Esophagus muscularis mucosa (tissue), 4 donors: ENCODE data around the gene ZNF683. TPM values are rescaled to one million over a fixed set of nuclear protein-coding genes. Genes with fewer than 3 reads are reported as not detected.
"Not testable (repeated sequence)": the region's sequence is repeated elsewhere in the genome, so short reads cannot be mapped to it uniquely, and the experiment has no call there.

Experiments used
- DNase-seq: peaks from one replicate; pipeline ENCODE4 v3.0.0-alpha.2; 2017; ENCODE audit errors: extremely low spot score
- H3K27ac ChIP-seq, 4 donors: fragments of 200-600 bp; sonication (generic); replicated peaks in 1 of 4; 1 replicate in 3 of 4; 2 replicates in 1 of 4; pipeline ENCODE4 v1.5.1; 2016 to 2019; ENCODE audit warnings: mild to moderate bottlenecking in 1 of 4
- H3K27me3 ChIP-seq, 4 donors: fragments of 200-600 bp; sonication (generic); one replicate each; pipeline versions ENCODE4 v1.5.1 to v1.6.0; 2016 to 2019
- H3K36me3 ChIP-seq, 4 donors: fragments of 200-600 bp; sonication (generic); one replicate each; pipeline ENCODE4 v1.5.1; 2016 to 2019
- H3K4me1 ChIP-seq, 4 donors: fragments of 200-600 bp; sonication (generic); one replicate each; pipeline ENCODE4 v1.5.1; 2016 to 2019
- H3K4me3 ChIP-seq, 4 donors: fragments of 200-600 bp; sonication (generic); 1 replicate in 2 of 4; 2 replicates in 2 of 4; pipeline ENCODE4 v1.5.1; 2016 to 2019; ENCODE audit warnings: mild to moderate bottlenecking in 4 of 4, moderate library complexity in 1 of 4
- H3K9me3 ChIP-seq, 4 donors: fragments of 200-600 bp; sonication (generic); 1 replicate in 3 of 4; 2 replicates in 1 of 4; pipeline ENCODE4 v1.5.1; 2016 to 2019
- EP300 ChIP-seq: sonication (generic); formaldehyde crosslinking; IDR thresholded peaks from one replicate; pipeline ENCODE4 v1.6.1; 2017; ENCODE audit warnings: antibody characterized with exemption
- POLR2A ChIP-seq: fragments of 450-650 bp; IDR thresholded peaks from one replicate; pipeline ENCODE4 v1.6.1; 2017; ENCODE audit warnings: antibody characterized with exemption, moderate library complexity, mild to moderate bottlenecking, low read depth
- POLR2AphosphoS5 ChIP-seq, 2 donors: sonication (generic); formaldehyde crosslinking; IDR thresholded peaks; one replicate each; pipeline ENCODE4 v1.6.1; 2017; ENCODE audit warnings: antibody characterized with exemption in 2 of 2
- WGBS: methylation state at CpG from one replicate; pipeline ENCODE4 v1.1.5; 2018; 5-methylcytosine and 5-hydroxymethylcytosine counted together
- intact Hi-C: fragments of 100-400 bp; cut with DNase I; formaldehyde crosslinking; loops from one replicate; pipeline ENCODE4 v1.15.1; 2023
- total RNA-seq, 4 donors: library from RNA; depleted of rRNA; stranded (reverse); fragments of >200 nt; gene quantifications; one replicate each; pipeline versions ENCODE4 v1.1.0 to v1.2.1, GENCODE V29; 2016
- TF ChIP-seq, protein P1 (sequence below), 3 experiments: fragments of 200-600 bp in 2 of 3; fragments of 450-650 bp in 1 of 3; sonication (generic) in 2 of 3; IDR thresholded peaks; one replicate each; pipeline ENCODE4 v1.5.1; 2017 to 2019; ENCODE audit warnings: antibody characterized with exemption in 3 of 3, mild to moderate bottlenecking in 2 of 3, moderate library complexity in 1 of 3

ZNF683 gene
- total RNA-seq, 4 donors from 2014 or later, result not detected

- no peak for TF ChIP-seq EP300
- TF ChIP-seq, protein P1, sequence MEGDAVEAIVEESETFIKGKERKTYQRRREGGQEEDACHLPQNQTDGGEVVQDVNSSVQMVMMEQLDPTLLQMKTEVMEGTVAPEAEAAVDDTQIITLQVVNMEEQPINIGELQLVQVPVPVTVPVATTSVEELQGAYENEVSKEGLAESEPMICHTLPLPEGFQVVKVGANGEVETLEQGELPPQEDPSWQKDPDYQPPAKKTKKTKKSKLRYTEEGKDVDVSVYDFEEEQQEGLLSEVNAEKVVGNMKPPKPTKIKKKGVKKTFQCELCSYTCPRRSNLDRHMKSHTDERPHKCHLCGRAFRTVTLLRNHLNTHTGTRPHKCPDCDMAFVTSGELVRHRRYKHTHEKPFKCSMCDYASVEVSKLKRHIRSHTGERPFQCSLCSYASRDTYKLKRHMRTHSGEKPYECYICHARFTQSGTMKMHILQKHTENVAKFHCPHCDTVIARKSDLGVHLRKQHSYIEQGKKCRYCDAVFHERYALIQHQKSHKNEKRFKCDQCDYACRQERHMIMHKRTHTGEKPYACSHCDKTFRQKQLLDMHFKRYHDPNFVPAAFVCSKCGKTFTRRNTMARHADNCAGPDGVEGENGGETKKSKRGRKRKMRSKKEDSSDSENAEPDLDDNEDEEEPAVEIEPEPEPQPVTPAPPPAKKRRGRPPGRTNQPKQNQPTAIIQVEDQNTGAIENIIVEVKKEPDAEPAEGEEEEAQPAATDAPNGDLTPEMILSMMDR (IDR thresholded peaks at IDR 0.05), result no peak
- no peak for TF ChIP-seq POLR2AphosphoS5 (IDR thresholded peaks at IDR 0.05)
- no peak for TF ChIP-seq POLR2A
- intact Hi-C loops, result no loop called here
- no peak for DNase-seq
- Histone ChIP-seq H3K9me3 (no peaks in the 10 kb centered on the region), H3K27ac (no peak overlapping the region), H3K36me3 (no peaks in the 10 kb centered on the region), H3K27me3 (peaks cover 0 to 46% (median 25%) of the 10 kb centered on the region in 4 donors), H3K4me1 (peaks cover 12 to 18% (median 14%) of the 10 kb centered on the region in 4 donors), H3K4me3 (no peak overlapping the region)
- WGBS, result 73% methylated on average over 3 of the region's 4 CpGs
These were observed 34.9 kb downstream of the ZNF683 start for GRCh38 chr1:26337625-26338024.

GRCh38 chr1:26337206-26337535 lies 35.4 kb downstream of the ZNF683 start:
- WGBS, result 86% methylated on average over 6 of the region's 7 CpGs
- Histone ChIP-seq H3K4me1 (peaks cover 12 to 18% (median 14%) of the 10 kb centered on the region in 4 donors), H3K4me3 (no peak overlapping the region), H3K36me3 (no peaks in the 10 kb centered on the region), H3K9me3 (no peaks in the 10 kb centered on the region), H3K27me3 (peaks cover 0 to 50% (median 25%) of the 10 kb centered on the region in 4 donors), H3K27ac (no peak overlapping the region)
- DNase-seq, result no peak
- intact Hi-C loops, result no loop called here
- no peak for TF ChIP-seq EP300
- no peak for TF ChIP-seq POLR2AphosphoS5 (IDR thresholded peaks at IDR 0.05)
- no peak for TF ChIP-seq POLR2A
- TF ChIP-seq, protein P1 (IDR thresholded peaks at IDR 0.05), result no peak

GRCh38 chr1:26336477-26337205 lies 35.9 kb downstream of the ZNF683 start:
- WGBS, result 34% methylated on average over 6 of the region's 52 CpGs
- no peak for DNase-seq
- Histone ChIP-seq H3K27me3 (peaks cover 0 to 55% (median 25%) of the 10 kb centered on the region in 4 donors), H3K4me3 (peak overlapping the region; percentile 48 to 62 (median 51)), H3K27ac (no peak overlapping the region), H3K36me3 (no peaks in the 10 kb centered on the region), H3K4me1 (peaks cover 12 to 18% (median 14%) of the 10 kb centered on the region in 4 donors), H3K9me3 (no peaks in the 10 kb centered on the region)
- intact Hi-C loops, result no loop called here
- TF ChIP-seq, protein P1 (IDR thresholded peaks at IDR 0.05), result no peak
- TF ChIP-seq POLR2AphosphoS5 (IDR thresholded peaks at IDR 0.05), result no peak
- no peak for TF ChIP-seq EP300
- no peak for TF ChIP-seq POLR2A

- Histone ChIP-seq H3K36me3 (no peaks in the 10 kb centered on the region), H3K4me1 (peaks cover 12 to 18% (median 14%) of the 10 kb centered on the region in 4 donors), H3K4me3 (peak overlapping the region; percentile 48 to 62 (median 51)), H3K27me3 (peaks cover 0 to 62% (median 28%) of the 10 kb centered on the region in 4 donors), H3K27ac (no peak overlapping the region), H3K9me3 (no peaks in the 10 kb centered on the region)
- TF ChIP-seq EP300 (no peak), POLR2AphosphoS5 (IDR thresholded peaks at IDR 0.05) (no peak), POLR2A (no peak)
- TF ChIP-seq, protein P1 (IDR thresholded peaks at IDR 0.05), result no peak
- DNase-seq, result no peak
- WGBS, result 4% methylated on average over 36 of the region's 41 CpGs
- intact Hi-C loops, result no loop called here
These were observed 36.6 kb downstream of the ZNF683 start for GRCh38 chr1:26335774-26336476.

GRCh38 chr1:26333312-26333711 lies 39.2 kb downstream of the ZNF683 start:
- H3K27ac ChIP-seq, DNase-seq, H3K36me3 ChIP-seq, intact Hi-C loops, H3K4me3 ChIP-seq, H3K9me3 ChIP-seq: not testable (repeated sequence)
- H3K4me1 ChIP-seq, result peaks cover 12 to 18% (median 14%) of the 10 kb centered on the region in 4 donors
- peaks cover 0 to 81% (median 28%) of the 10 kb centered on the region in 4 donors for H3K27me3 ChIP-seq
- WGBS, result 86% methylated on average over 8 of the region's 8 CpGs
